Measurements from ENCODE around the gene UBL5. TPM values are rescaled to one million over a fixed set of nuclear protein-coding genes. Genes with fewer than 3 reads are reported as not detected.

Gene UBL5
- total and polyA plus RNA-seq, 8 donors = 220 to 301 (median 243) TPM

DNA sequence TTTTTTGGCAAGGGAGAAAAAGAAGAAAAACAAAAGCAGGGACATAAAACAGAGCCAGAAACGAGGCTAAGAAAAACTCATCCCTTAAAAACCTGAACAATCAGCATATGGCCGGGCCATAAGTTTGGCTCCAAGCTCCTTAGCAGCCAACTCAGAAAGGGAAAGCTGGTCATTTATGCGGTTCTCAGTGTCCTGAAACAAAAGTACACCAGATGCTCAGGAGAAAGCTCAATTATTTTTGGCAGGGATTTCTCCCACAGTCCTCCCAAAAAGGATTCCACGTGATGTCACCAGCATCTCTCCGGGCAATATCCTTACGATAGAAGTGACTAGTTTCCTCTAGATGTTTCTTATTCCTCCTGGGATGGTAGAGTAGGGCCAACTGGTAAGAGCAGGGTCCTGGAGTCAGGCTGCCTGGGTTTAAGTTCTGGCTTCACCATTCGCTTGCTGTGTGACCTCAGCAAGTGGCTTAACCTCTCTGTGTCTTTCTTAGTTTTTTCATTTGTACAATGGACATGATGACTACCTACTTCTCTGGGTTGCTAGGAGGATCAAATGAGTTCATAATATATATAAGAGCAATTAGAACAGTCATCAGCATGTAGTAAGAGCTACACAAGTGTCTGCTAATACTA is 41.4 kb downstream of the UBL5 start:
- ATAC-seq (no peak), DNase-seq (no peak)
- no peak overlapping the region for H3K4me3 ChIP-seq
- no peak overlapping the region for H3K27ac ChIP-seq
- no peaks in the 10 kb centered on the region for H3K36me3 ChIP-seq
- H3K27me3 ChIP-seq = no peaks in the 10 kb centered on the region
- intact Hi-C loops (cut with DNase I) = no loop called here
- TF ChIP-seq, protein P1, sequence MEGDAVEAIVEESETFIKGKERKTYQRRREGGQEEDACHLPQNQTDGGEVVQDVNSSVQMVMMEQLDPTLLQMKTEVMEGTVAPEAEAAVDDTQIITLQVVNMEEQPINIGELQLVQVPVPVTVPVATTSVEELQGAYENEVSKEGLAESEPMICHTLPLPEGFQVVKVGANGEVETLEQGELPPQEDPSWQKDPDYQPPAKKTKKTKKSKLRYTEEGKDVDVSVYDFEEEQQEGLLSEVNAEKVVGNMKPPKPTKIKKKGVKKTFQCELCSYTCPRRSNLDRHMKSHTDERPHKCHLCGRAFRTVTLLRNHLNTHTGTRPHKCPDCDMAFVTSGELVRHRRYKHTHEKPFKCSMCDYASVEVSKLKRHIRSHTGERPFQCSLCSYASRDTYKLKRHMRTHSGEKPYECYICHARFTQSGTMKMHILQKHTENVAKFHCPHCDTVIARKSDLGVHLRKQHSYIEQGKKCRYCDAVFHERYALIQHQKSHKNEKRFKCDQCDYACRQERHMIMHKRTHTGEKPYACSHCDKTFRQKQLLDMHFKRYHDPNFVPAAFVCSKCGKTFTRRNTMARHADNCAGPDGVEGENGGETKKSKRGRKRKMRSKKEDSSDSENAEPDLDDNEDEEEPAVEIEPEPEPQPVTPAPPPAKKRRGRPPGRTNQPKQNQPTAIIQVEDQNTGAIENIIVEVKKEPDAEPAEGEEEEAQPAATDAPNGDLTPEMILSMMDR (IDR thresholded peaks at IDR 0.05) = no peak
- no peaks in the 10 kb centered on the region for H3K9me3 ChIP-seq
- H3K4me1 ChIP-seq = no peaks in the 10 kb centered on the region

DNA sequence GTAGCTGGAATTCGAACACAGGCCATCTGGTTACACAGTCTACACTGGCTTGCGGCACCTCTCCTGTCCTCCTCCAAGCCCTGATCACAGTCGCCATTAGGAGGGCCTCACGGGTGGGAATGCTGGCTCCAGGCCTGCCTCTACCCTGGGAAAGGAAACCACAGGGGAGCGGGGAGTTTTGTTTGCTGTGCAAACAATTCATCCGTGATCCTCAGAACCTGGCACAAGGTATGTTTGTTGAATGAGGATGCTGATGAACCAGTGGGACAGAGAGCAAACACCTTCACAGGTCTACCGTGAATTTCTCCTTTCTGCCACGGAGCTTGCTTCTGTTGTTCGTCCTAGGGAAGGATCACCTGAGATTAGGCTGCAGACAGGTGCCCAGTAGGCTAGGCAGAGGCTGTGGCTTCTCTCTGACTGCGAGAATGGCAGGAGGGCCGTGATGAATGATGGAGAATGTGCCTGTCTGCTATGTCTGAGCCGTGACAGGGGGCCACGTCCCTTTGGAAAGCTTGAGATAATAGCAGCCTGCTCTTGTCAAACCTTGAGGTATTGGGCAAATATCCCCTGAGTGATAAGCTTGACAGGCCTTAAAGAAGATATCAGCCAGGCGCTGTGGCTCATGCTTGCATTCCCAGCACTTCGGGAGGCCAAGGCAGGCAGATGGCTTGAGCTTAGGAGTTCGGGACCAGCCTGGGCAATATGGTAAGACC is 44.1 kb downstream of the UBL5 start:
- Histone ChIP-seq H3K27me3 (no peaks in the 10 kb centered on the region), H3K9me3 (no peaks in the 10 kb centered on the region), H3K4me1 (no peaks in the 10 kb centered on the region), H3K4me3 (no peak overlapping the region), H3K27ac (no peak overlapping the region), H3K36me3 (no peaks in the 10 kb centered on the region)
- TF ChIP-seq, protein P1 (IDR thresholded peaks at IDR 0.05) = no peak
- intact Hi-C loops (cut with DNase I) = no loop called here
- DNase-seq = no peak
- no peak for ATAC-seq

DNA sequence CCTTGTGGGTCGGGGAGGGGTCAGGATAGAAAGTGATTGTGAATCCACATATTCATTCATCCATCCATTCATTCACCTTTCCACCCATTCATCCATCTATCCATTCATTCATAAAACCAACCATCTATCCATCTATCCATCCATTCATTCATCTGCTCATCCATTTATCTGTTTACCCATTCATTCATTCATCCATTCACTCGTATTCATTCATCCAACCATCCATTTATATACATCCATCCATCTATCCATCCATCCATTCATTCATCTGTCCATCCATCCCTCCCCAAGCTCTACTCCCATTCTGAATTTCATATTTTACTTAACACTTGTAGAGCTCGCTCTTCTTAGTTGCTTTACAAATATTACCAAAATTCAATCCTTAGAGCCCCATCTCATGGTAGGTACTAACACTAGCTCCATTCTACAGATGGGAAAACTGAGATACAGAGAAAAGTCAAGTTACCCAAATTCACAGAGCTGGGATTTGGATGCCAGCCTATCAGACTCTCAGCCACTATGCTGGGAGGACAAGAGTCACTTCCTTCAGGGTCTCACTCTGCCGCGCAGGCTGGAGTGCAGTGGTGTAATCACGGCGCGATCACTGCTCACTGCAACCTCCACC is 45.0 kb downstream of the UBL5 start:
- no peaks in the 10 kb centered on the region for H3K4me1 ChIP-seq
- TF ChIP-seq, protein P1 (IDR thresholded peaks at IDR 0.05) = no peak
- intact Hi-C loops (cut with DNase I) = no loop called here

DNA sequence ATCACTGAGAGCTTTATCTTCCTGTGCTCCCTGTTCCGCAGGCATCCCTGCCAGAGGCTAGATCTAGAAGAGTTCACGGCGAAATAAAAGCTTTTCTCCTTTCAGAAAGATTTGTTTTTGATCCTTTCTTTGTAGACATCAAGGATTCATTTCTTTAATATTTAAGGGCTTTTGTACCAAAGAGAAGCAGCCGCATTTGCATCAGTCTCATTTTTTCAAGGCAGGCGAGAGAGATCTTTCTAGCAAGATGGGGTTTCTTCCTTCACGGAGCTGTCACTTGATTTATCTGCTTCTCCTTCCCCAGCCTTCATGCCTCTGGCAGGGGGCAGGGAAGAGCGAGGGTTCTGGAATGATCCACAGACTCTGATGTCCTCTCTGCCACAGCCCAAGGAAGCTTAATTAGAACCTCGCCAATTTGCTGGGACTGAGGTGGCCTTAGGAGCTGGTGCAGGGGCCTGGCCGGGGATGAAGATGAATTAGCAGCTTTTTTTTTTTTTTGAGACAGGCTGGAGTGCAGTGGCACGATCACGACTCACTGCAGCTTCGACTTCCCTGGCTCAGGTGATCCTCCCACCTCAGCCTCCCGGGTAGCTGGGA is 47.4 kb downstream of the UBL5 start:
- no peaks in the 10 kb centered on the region for H3K36me3 ChIP-seq
- no peak overlapping the region for H3K27ac ChIP-seq
- intact Hi-C loops (cut with DNase I) = no loop called here
- ATAC-seq = no peak
- DNase-seq = no peak
- H3K27me3 ChIP-seq = no peaks in the 10 kb centered on the region
- H3K4me3 ChIP-seq = no peak overlapping the region
- TF ChIP-seq, protein P1 (IDR thresholded peaks at IDR 0.05) = no peak
- no peaks in the 10 kb centered on the region for H3K4me1 ChIP-seq
- H3K9me3 ChIP-seq = no peaks in the 10 kb centered on the region

More for the DNA sequence above, 45.0 kb downstream of the UBL5 start:
- H3K27me3 ChIP-seq = no peaks in the 10 kb centered on the region
- no peak for DNase-seq
- ATAC-seq = no peak
- no peak overlapping the region for H3K27ac ChIP-seq
- H3K4me3 ChIP-seq = no peak overlapping the region
- H3K36me3 ChIP-seq = no peaks in the 10 kb centered on the region
- H3K9me3 ChIP-seq = no peaks in the 10 kb centered on the region

DNA sequence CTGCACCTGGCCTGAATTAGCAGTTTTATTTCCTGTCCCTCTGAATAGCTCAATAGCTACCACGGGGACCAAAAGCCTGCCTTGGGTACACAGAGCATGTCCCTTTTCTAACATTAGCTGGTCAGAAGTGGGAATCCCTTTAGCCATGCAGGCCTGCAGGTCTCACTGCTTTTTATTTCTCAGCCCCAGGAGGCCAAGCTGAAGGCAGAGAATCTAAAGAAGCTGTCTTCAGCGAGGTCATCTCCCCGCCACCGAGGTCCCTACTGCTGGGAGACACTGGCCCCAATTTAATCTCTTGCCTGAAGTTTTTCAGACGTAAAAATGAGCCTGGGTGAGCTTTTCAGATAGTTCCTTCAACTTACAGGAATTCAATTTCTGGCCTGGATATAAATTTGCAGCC is 48.1 kb downstream of the UBL5 start:
- no peaks in the 10 kb centered on the region for H3K4me1 ChIP-seq
- H3K4me3 ChIP-seq = no peak overlapping the region
- TF ChIP-seq, protein P1 (IDR thresholded peaks at IDR 0.05) = no peak
- H3K27ac ChIP-seq = no peak overlapping the region
- H3K36me3 ChIP-seq = no peaks in the 10 kb centered on the region
- ATAC-seq (no peak), DNase-seq (no peak)
- intact Hi-C loops (cut with DNase I) = no loop called here
- H3K27me3 ChIP-seq = no peaks in the 10 kb centered on the region
- no peaks in the 10 kb centered on the region for H3K9me3 ChIP-seq
